Coronary artery (tissue), 2 donors: Measurements from ENCODE around the gene CORO2B.

Experiments used
- DNase-seq: peaks from one replicate; pipeline ENCODE4 v3.0.0-alpha.2; 2017; ENCODE audit warnings: low spot score
- H3K27ac ChIP-seq, 2 donors: fragments of 200-600 bp; sonication (generic); one replicate each; pipeline ENCODE4 v1.5.1; 2016 to 2019
- H3K4me3 ChIP-seq: fragments of 200-600 bp; sonication (generic); 2 replicates; pipeline ENCODE4 v1.5.1; 2016; ENCODE audit warnings: mild to moderate bottlenecking, moderate library complexity
- TF ChIP-seq, protein P1 (sequence below): fragments of 200-600 bp; sonication (generic); IDR thresholded peaks from one replicate; pipeline ENCODE4 v1.5.1; 2019; ENCODE audit warnings: antibody characterized with exemption

The CORO2B gene

GRCh38 chr15:68608844-68609232 is 30.0 kb downstream of the CORO2B start:
- Histone ChIP-seq H3K27ac (peak overlapping the region; percentile 49 to 86), H3K4me3 (no peak overlapping the region)
- no peak for DNase-seq
- TF ChIP-seq, protein P1, sequence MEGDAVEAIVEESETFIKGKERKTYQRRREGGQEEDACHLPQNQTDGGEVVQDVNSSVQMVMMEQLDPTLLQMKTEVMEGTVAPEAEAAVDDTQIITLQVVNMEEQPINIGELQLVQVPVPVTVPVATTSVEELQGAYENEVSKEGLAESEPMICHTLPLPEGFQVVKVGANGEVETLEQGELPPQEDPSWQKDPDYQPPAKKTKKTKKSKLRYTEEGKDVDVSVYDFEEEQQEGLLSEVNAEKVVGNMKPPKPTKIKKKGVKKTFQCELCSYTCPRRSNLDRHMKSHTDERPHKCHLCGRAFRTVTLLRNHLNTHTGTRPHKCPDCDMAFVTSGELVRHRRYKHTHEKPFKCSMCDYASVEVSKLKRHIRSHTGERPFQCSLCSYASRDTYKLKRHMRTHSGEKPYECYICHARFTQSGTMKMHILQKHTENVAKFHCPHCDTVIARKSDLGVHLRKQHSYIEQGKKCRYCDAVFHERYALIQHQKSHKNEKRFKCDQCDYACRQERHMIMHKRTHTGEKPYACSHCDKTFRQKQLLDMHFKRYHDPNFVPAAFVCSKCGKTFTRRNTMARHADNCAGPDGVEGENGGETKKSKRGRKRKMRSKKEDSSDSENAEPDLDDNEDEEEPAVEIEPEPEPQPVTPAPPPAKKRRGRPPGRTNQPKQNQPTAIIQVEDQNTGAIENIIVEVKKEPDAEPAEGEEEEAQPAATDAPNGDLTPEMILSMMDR: no peak

DNA sequence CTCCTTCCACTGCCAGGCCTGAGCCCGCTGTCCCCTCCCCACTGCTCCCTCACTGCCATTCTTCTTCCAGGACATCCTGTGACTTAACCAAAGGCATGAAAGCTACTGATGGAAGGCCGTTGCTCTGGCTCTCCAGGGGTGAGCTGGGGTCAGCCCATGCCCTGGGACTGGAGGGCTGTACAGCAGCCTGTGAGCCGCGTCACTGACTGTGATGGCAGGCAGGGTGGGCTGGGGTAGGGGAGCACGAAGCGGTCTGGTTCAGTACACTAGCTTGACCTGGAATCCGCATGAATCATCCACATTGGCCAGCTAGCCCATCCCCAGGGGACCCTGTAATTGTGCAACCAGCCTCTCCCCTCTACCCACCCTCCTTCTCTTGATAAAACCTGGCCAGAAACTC is 30.8 kb downstream of the CORO2B start:
- peak; percentile 94 for DNase-seq
- TF ChIP-seq, protein P1: no peak
- peak overlapping the region; percentile 49 to 86 for H3K27ac ChIP-seq
- H3K4me3 ChIP-seq: no peak overlapping the region

GRCh38 chr15:68610825-68611224 is 32.0 kb downstream of the CORO2B start:
- Histone ChIP-seq H3K4me3 (no peak overlapping the region), H3K27ac (peak overlapping the region in 1 of 2 donors; percentile 86)
- no peak for DNase-seq
- TF ChIP-seq, protein P1: no peak

GRCh38 chr15:68612503-68612902 is 33.7 kb downstream of the CORO2B start:
- H3K4me3 ChIP-seq: no peak overlapping the region
- DNase-seq: no peak
- H3K27ac ChIP-seq: no peak overlapping the region
- TF ChIP-seq, protein P1: no peak

DNA sequence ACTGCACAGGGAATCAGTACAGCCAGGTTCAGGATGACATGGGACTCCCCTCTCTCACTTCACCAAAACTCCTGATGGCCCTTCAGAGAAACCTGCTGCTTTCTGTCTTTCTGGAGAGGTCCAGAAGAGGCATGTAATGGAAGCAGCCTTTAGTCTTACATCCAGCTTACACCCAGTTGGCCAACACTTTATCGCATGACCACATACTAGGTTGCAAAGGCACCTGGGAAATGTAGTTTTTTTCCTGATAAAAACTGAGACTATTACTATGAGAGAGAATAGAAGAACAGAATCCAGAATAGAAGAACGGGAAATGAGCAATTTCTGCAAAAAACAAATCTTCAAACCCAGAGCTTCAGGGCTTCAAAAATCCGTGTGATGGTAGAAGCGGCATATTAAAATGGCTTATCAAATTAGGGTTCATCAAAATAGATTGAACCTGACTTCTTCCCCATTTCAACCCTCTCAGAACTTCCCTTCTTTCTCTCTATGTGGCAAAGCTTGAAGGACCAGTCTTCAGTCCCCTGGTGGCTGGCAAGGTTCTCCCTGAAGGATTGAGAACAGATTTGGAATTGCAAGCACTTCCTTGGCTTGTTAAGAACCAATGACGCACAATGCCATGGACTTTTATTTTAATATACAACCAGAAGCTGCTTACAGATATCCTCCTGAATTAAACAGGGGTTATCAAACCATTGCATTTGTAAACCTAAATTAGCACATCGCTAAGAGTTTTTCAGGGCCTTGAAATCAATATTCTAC is 34.4 kb downstream of the CORO2B start:
- no peak for DNase-seq
- Histone ChIP-seq H3K4me3 (no peak overlapping the region), H3K27ac (no peak overlapping the region)
- TF ChIP-seq, protein P1: no peak

GRCh38 chr15:68614286-68615035 is 35.7 kb downstream of the CORO2B start:
- H3K27ac ChIP-seq: peak overlapping the region in 1 of 2 donors; percentile 60
- DNase-seq: no peak
- TF ChIP-seq, protein P1: no peak
- no peak overlapping the region for H3K4me3 ChIP-seq
